NCI-H128 (cell line): ENCODE measurements around the gene NRXN2.
A peak's percentile ranks its signal among the peaks of the same experiment; 100 is the strongest.
"Not testable (repeated sequence)": the region's sequence is repeated elsewhere in the genome, so short reads cannot be mapped to it uniquely, and the experiment has no call there.

Experiments used
- DNase-seq: peaks from one replicate; lab custom pipeline; 2025; ENCODE audit not compliant: unreplicated experiment; lab: John Stamatoyannopoulos, UW

NRXN2 gene

GRCh38 chr11:64705501-64705900, 17.5 kb downstream of the NRXN2 start:
- no peak for DNase-seq

- DNase-seq: no peak
Observed at GRCh38 chr11:64703048-64703447, 19.9 kb downstream of the NRXN2 start.

- DNase-seq: not testable (repeated sequence)
Observed at GRCh38 chr11:64701956-64702355, 21.0 kb downstream of the NRXN2 start.

GRCh38 chr11:64698427-64698826, 24.6 kb downstream of the NRXN2 start:
- DNase-seq: no peak

- no peak for DNase-seq
Observed at GRCh38 chr11:64697663-64698375, 25.2 kb downstream of the NRXN2 start.

- DNase-seq: no peak
Observed at GRCh38 chr11:64696045-64696444, 27.0 kb downstream of the NRXN2 start.

GRCh38 chr11:64695548-64695947, 27.4 kb downstream of the NRXN2 start:
- DNase-seq: no peak

- peak; percentile 22 for DNase-seq
Observed at GRCh38 chr11:64694821-64695365, 28.1 kb downstream of the NRXN2 start.

- DNase-seq: no peak
Observed at GRCh38 chr11:64694026-64694755, 28.8 kb downstream of the NRXN2 start.

- DNase-seq: no peak
Observed at GRCh38 chr11:64692764-64693331, 30.1 kb downstream of the NRXN2 start.

GRCh38 chr11:64691543-64691942, 31.5 kb downstream of the NRXN2 start:
- no peak for DNase-seq

- no peak for DNase-seq
Observed at GRCh38 chr11:64690235-64690634, 32.8 kb downstream of the NRXN2 start.

- DNase-seq: peak; percentile 87
Observed at GRCh38 chr11:64688534-64688982, 34.4 kb downstream of the NRXN2 start.

GRCh38 chr11:64687643-64688533, 35.1 kb downstream of the NRXN2 start:
- DNase-seq: no peak

GRCh38 chr11:64687204-64687603, 35.8 kb downstream of the NRXN2 start:
- DNase-seq: no peak

- no peak for DNase-seq
Observed at GRCh38 chr11:64686466-64687170, 36.4 kb downstream of the NRXN2 start.

GRCh38 chr11:64685536-64685935, 37.5 kb downstream of the NRXN2 start:
- no peak for DNase-seq

GRCh38 chr11:64684357-64684756, 38.6 kb downstream of the NRXN2 start:
- no peak for DNase-seq

- DNase-seq: no peak
Observed at GRCh38 chr11:64681171-64681570, 41.8 kb downstream of the NRXN2 start.

- DNase-seq: no peak
Observed at GRCh38 chr11:64679846-64680245, 43.2 kb downstream of the NRXN2 start.
